NCI-H2196 (cell line): Measurements from ENCODE around the gene ATMIN.
A peak's percentile ranks its signal among the peaks of the same experiment; 100 is the strongest.

Source experiments
- DNase-seq: peaks from one replicate; lab custom pipeline; 2025; ENCODE audit not compliant: unreplicated experiment; lab: John Stamatoyannopoulos, UW

The ATMIN gene

DNA sequence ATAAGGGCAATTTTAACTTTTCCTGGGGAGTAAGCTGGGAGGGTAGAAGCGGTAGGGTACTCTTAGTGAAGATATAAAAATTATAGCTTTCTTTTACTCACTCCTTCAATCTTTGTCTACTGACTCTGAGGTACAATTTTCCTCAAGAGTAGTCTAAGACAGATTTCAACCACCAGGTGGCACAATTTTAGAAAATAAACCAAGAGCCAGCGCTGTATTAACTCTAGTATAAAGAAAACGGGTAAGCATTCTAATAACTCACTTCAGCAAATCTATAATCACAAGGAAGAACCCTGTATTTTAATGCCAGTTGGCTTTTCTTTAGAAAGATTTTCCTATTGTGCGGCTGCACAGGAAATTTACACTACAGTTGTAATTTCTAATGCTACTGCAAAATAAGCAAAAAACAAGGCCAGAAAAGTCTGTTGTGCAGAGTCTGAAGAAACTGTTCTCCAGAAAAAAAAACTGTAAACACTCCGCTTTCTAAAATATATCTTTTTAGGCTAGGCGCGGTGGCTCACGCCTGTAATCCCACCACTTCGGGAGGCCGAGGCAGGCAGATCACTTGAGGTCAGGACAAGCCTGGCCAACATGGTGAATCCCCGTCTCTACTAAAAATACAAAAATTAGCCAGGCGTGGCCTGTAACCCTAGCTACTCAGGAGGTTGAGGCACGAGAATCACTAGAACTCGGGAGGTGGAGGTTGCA is 30.8 kb upstream of the ATMIN start:
- DNase-seq, result peak; percentile 46

DNA sequence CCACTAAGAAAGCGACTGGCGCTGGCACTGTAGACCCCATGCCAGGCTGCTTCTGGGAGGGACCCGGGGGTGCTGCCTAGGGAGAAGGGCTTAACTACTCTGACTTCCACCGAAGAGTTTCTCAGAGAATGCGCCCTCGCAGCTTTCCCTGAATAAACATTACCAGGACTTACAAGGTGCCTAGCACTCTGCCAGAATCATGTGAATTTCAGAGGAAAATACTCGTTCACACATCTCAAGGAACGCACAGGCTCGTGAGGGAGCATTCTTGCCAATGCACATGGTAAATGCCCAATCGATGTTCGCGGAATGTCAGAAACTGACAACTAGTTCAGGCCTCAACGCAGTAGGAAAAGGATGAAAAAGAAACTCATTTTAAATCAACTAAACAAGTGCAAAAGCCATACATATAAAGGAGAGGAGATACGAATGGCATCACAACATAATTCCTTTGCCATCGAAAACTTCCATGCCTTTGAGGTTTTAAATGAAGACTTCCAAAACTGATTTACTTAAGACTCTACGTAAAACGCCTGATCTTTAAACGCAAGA is 30.0 kb upstream of the ATMIN start:
- DNase-seq, result no peak

DNA sequence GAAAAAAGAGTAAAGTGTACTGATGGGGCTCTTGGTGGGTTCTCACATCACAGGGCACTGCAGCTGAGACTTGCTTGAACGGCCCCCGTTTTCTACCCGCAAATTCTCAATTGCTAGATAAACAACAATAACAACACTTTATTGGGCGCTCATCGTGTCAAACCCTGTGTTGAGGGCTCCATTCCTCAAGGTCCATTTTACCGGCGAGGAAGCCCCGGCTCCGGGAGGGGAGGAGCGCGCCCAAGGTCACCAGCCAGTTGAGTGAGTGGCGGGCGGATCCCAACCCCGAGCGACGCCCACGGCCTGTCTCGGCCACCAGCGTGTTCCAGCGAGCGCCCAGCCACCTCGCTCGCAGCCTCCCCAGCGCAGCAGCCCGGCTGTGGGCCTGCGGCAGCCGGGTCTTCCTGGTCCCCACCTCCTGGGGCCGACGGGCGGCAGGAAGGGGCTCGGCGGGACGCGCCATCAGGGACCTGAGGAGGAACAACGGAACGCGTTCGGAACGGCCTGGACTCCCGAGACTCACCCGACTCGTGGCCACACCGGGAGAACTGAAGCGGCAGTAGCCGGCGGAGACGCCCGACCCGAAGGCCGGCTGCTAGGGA is 29.3 kb upstream of the ATMIN start:
- no peak for DNase-seq

DNA sequence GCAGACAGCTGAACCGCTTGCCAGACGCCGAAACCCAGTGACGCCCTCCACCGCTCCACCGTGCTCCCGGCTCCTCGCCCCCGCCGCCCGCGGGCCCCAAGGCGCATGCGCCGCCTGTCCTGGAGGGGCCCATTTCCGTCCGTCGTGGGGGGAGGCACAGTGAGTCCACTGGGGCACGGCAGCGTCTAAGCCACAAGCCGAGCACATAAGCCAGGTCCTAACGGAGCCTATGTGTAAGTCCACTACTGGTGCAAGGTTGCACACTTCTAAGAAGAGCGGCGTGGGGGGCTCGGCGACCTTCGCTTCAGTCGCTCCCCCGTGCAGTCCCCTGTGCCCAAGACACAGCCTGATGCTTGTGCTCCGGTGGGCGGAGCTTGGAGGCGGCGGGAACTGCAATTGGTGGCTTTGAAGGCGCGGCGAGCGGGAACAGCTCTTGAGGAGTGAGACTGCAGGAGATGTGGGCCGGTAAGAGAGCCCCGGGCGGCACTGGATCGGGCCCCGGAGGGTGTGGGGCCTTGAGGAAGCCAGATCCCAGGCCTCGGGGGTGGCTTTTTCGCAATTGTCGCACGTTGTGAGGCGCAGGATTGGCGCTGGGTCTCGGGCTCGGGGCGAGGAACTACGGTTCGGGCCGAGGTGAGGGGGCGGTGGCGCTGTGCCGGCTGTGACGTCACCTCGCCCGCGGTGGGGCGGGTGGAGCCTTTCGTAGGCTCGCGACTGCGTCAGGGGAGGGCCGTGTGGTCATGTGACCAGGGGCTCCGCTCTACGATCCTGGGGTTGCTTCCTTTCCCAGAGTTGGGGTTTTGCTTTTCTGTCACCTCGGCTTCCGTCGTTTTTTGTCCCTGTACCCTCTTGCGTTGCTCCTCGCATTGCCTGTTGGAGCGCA is 28.6 kb upstream of the ATMIN start, which contains the start of the genes CENPN and CMC2:
Gene CENPN, plus strand, starts transcription at position 402 of the 883 bp plus-strand sequence. CDS start 4,726 bp downstream, outside the sequence.
Gene CMC2, minus strand, starts transcription at position 73 of the 883 bp plus-strand sequence. CDS start 9,491 bp downstream, outside the sequence.
- DNase-seq, result peak; percentile 82

- DNase-seq, result no peak
Measured at GRCh38 chr16:81008505-81008789, 27.2 kb upstream of the ATMIN start.

DNA sequence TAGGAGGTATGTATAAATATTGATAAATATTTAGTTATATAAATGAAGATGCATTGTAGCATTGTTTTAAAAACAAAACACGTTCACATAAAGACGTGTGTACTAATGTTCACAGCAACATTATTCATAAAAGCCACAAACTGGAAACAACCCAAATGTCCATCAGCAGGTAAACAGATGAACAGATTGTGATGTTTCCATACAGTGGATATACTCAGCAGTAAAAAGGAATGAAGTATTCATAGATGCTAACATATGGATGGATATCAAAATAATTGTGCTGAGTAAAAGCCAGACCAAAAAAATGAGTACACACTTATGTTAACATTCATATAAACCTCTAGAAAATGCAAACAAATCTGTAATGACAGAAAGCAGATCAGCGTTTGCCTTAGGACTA is 22.7 kb upstream of the ATMIN start:
- no peak for DNase-seq

DNA sequence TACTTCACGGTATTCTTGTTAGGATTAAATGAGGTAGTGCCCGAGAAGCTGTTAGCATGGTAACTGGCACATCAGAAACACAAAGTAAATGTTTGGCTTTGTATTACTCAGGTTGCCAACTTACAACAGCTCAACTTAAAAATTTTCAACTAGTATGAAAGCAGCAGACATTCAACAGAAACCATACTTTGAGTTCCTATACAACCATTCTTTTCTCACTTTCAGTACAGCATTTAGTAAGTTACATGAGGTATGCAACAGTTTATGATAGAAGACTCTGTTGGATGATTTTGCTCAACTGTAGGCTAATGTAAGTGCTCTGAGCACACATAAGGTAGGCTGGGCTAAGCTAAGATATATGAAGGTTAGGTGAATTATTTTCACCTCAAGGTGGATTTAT is 21.0 kb upstream of the ATMIN start:
- no peak for DNase-seq

DNA sequence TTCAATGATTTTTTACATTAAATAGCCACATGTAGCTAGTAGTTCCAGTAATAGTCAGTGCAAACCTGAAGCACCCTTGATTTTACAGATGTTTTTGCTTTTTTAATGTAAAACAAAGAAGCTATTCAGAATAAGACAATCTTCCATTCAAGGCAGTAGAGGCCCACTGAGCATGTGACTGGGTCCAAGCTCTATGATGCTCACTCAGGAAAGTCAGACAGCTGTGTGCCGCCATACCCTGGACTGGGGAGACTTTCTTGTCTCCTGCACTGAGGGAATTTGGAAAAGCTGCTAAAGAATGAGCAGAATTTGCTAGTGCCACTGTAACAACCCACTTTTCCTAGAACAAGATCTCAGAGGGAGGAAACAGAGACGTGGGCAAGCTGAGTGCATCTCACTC is 17.1 kb upstream of the ATMIN start:
- DNase-seq, result no peak

DNA sequence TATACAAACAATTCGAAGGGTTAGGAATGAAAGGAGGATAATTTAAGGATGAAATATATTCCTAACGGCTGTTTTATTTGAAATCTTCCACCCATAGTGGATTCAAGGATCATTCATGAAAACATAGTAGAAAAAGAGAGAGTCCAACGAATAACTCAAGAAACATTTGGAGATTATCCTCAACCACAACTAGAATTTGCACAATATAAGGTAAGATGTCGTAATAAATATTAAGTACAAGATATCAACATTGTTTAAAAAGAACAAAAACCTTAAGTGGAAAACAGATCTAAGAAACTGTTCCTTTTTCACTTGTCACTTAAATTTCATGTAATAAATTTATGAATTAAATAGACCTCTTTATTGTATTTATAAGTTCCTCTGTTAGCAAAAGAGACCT is 9.2 kb upstream of the ATMIN start:
- DNase-seq, result no peak

DNA sequence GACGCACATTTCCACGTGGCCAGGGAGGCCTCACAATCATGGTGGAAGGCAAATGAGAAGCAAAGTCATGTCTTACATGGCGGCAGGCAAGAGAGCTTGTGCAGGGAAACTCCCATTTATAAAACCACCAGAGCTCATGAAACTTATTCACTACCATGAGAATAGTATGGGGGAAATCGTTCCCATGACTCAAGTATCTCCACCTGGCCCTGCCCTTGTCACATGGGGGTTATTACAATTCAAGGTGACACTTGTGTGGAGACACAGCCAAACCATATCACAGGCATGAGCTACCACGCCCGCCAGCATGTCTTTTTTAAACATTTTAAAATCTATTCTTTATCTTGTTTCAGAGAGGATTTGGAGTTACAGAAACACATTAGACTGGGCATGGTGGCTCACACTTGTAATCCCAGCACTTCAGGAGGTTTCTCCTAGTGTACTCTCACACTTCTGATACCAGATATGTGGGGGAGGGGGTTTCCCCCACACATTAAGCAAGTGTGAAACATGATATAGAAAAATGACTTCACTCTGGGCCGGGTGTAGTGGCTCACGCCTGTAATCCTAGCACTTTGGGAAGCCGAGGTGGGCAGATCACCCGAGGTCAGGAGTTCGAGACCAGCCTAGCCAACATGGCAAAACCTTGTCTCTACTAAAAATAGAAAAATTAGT is 5.6 kb upstream of the ATMIN start:
- no peak for DNase-seq

- no peak for DNase-seq
Measured at GRCh38 chr16:81035975-81036750, 521 bp downstream of the ATMIN start.

DNA sequence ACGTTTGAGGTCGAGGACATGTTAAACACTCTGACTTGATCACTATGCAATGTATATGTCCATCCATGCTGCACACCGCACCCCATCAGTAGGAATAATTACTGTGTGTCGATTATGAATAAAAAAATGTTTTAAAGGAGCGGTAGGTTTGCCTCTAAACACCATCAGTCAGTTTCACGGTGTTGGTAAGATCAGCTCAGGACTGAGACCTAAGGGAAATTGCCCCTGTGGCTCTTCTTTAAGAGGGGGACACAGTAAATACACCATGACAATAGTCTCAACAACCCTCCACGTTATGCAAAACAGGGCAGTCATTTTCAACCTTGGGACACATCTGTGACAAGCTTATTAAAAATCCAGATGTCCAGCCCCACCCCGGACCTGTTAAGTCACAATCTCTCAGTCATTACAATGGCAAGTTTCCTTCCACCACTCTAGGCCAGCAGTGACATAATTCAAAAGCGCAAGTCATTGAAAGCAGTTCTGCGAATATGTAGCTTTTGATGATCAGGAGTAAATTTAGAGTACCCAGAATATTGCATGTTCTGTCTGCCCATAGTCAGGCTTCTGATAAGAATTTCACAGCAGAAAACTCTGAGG is 1.2 kb downstream of the ATMIN start:
- no peak for DNase-seq

DNA sequence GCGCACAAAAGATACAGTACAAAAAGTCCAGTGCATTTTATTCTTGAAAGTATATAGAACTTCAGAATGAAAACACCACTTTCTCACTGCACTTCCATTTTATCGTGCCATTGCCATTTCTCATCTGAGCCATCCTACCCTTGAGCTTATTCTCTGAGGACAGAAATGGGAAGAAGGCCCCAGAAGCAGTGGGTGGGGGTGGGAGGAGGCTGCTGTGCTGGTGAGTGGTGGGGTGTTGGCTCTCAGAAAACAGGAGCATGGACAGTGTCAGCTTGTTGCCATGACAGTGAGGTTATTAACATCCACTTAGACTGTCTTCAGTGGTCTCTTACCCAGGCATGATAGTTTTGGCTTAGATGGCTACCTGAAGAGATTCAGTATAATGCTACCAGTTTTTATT is 4.5 kb downstream of the ATMIN start:
- no peak for DNase-seq

- no peak for DNase-seq
Measured at GRCh38 chr16:81040842-81041241, 5.2 kb downstream of the ATMIN start.

DNA sequence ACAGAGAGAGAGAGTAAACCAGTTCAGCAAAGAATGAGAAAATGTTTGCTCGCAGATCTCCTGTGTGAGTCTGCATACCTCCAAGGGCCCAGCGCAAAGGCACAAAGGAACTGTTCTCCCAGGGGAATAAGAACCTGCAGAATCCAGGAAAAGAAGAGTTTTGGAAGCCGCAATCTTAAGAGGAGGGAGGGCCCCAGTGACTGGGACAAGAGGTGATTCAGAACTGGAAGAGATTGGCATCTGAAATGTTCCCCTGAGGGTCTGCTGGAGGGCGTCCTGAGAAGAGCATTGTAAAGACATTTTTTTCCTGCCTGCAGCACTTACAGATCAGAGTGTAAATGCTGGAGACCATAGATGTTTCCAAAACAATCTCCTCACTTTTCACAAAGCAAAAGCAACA is 6.1 kb downstream of the ATMIN start:
- DNase-seq, result no peak

GRCh38 chr16:81042821-81043220 is 7.2 kb downstream of the ATMIN start:
- DNase-seq, result no peak

DNA sequence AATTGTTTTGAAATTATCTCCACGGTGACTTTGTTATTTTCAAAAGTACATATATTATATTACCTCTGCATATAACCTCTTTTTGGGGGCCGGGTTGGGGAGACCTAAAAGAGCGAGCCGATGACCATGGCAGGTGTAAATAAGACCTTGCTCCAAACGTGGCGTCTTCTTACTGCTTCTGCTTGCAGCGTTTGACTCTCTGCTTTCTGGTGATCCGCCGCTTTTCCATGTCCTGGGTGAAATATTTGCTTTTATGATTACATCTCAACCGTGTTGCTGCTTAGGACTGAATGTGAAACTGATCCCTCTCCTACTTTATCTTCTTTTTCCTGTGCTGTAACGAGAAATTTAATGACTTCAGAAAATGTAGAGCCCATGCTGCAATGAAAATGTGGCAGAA is 18.1 kb downstream of the ATMIN start:
- no peak for DNase-seq

GRCh38 chr16:81060576-81061306 is 25.1 kb downstream of the ATMIN start:
- DNase-seq, result no peak

GRCh38 chr16:81061307-81061640 is 25.6 kb downstream of the ATMIN start:
- DNase-seq, result no peak
